Measurements from ENCODE around the gene ZNF444.

ZNF444 gene

GRCh38 chr19:56107626-56108351, 33.3 kb upstream of the ZNF444 start:
- no peak for DNase-seq

- no peak for DNase-seq
Measured at GRCh38 chr19:56108447-56109195, 32.5 kb upstream of the ZNF444 start.

- DNase-seq, result no peak
Measured at GRCh38 chr19:56109226-56109625, 31.9 kb upstream of the ZNF444 start.

- no peak for DNase-seq
Measured at GRCh38 chr19:56110515-56111448, 30.3 kb upstream of the ZNF444 start.

- peak; percentile 70 for DNase-seq
Measured at GRCh38 chr19:56111601-56112312, 29.3 kb upstream of the ZNF444 start.

GRCh38 chr19:56112313-56112709, 28.8 kb upstream of the ZNF444 start:
- no peak for DNase-seq

GRCh38 chr19:56113074-56113632, 27.9 kb upstream of the ZNF444 start:
- no peak for DNase-seq

GRCh38 chr19:56114051-56114777, 26.9 kb upstream of the ZNF444 start:
- no peak for DNase-seq

- DNase-seq, result no peak
Measured at GRCh38 chr19:56114778-56115110, 26.3 kb upstream of the ZNF444 start.

- DNase-seq, result no peak
Measured at GRCh38 chr19:56115490-56115889, 25.6 kb upstream of the ZNF444 start.

GRCh38 chr19:56116606-56117005, 24.5 kb upstream of the ZNF444 start:
- no peak for DNase-seq

- DNase-seq, result no peak
Measured at GRCh38 chr19:56117376-56117884, 23.7 kb upstream of the ZNF444 start.

GRCh38 chr19:56117889-56118288, 23.2 kb upstream of the ZNF444 start:
- DNase-seq, result no peak

- DNase-seq, result no peak
Measured at GRCh38 chr19:56118666-56119581, 22.2 kb upstream of the ZNF444 start.

- no peak for DNase-seq
Measured at GRCh38 chr19:56119582-56119978, 21.5 kb upstream of the ZNF444 start.

GRCh38 chr19:56120002-56120370, 21.1 kb upstream of the ZNF444 start:
- no peak for DNase-seq

- peak; percentile 88 for DNase-seq
Measured at GRCh38 chr19:56120371-56121179, 20.5 kb upstream of the ZNF444 start.

GRCh38 chr19:56121180-56122167, 19.6 kb upstream of the ZNF444 start, which contains the start of gene ZNF787:
Gene ZNF787, minus strand, starts transcription at chr19:56121295. Its CDS starts 18,078 bp downstream, at chr19:56103217.
- peak; percentile 99 for DNase-seq
